Astrocyte of the cerebellum (primary cell): Measurements from ENCODE around the gene GMCL2.

Source experiments
- DNase-seq: peaks from one replicate; pipeline ENCODE4 v3.0.0-alpha.2; 2011; ENCODE audit warnings: low read depth
- H3K4me3 ChIP-seq: 2 replicates; pipeline ENCODE4 v1.5.1; 2011; ENCODE audit warnings: mild to moderate bottlenecking, low read depth, low read length, moderate library complexity
- in situ Hi-C: cut with HindIII; loops from 2 replicates; pipeline ENCODE4 v1.10.0; 2017; ENCODE audit warnings: low sequenced_read_pairs
- TF ChIP-seq, protein P1 (sequence below): IDR thresholded peaks from 2 replicates; pipeline ENCODE4 v1.5.1; 2012; ENCODE audit warnings: low read length, low read depth, moderate library complexity, mild to moderate bottlenecking; ENCODE audit errors: missing control alignments

The GMCL2 gene, protein sequence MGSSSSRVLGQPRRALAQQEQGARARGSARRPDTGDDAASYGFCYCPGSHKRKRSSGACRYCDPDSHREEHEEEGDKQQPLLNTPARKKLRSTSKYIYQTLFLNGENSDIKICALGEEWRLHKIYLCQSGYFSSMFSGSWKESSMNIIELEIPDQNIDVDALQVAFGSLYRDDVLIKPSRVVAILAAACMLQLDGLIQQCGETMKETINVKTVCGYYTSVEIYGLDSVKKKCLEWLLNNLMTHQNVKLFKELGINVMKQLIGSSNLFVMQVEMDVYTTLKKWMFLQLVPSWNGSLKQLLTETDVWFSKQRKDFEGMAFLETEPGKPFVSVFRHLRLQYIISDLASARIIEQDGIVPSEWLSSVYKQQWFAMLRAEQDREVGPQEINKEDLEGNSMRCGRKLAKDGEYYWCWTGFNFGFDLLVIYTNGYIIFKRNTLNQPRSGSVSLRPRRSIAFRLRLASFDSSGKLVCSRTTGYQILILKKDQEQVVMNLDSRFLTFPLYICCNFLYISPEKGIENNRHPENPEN

GRCh38 chr5:178187014-178187413 is at the start of gene GMCL2:
GMCL2 (minus strand) TSS chr5:178187371; CDS start chr5:178187299, 72 bp downstream.
- TF ChIP-seq, protein P1, sequence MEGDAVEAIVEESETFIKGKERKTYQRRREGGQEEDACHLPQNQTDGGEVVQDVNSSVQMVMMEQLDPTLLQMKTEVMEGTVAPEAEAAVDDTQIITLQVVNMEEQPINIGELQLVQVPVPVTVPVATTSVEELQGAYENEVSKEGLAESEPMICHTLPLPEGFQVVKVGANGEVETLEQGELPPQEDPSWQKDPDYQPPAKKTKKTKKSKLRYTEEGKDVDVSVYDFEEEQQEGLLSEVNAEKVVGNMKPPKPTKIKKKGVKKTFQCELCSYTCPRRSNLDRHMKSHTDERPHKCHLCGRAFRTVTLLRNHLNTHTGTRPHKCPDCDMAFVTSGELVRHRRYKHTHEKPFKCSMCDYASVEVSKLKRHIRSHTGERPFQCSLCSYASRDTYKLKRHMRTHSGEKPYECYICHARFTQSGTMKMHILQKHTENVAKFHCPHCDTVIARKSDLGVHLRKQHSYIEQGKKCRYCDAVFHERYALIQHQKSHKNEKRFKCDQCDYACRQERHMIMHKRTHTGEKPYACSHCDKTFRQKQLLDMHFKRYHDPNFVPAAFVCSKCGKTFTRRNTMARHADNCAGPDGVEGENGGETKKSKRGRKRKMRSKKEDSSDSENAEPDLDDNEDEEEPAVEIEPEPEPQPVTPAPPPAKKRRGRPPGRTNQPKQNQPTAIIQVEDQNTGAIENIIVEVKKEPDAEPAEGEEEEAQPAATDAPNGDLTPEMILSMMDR: no peak
- no peak within 1 kb of the TSS for H3K4me3 ChIP-seq
- in situ Hi-C loops: no loop called here

GRCh38 chr5:178236679-178237078 is 49.5 kb upstream of the GMCL2 start:
- H3K4me3 ChIP-seq: no peak overlapping the region
- TF ChIP-seq, protein P1: no peak
- in situ Hi-C loops: no loop called here
- no peak for DNase-seq

More at GRCh38 chr5:178187014-178187413, at the start of gene GMCL2:
- no peak for DNase-seq

DNA sequence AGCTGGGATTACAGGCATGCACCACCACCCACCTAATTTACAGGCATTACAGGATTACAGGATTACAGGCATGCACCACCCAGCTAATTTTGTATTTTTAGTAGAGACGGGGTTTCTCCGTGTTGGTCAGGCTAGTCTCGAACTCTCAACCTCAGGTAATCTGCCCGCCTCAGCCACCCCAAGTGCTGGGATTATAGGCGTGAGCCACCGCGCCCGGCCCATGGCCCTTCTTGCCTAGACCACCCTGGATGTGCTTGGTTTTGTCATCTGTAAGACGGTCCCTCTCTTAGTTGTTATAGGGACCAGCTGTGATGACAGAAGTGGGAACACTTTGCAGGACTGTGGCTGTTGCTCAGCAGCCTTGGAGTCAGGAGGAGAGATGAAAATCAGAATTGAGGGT is 49.0 kb upstream of the GMCL2 start:
- TF ChIP-seq, protein P1: no peak
- no peak for DNase-seq
- H3K4me3 ChIP-seq: no peak overlapping the region
- in situ Hi-C loops: no loop called here

DNA sequence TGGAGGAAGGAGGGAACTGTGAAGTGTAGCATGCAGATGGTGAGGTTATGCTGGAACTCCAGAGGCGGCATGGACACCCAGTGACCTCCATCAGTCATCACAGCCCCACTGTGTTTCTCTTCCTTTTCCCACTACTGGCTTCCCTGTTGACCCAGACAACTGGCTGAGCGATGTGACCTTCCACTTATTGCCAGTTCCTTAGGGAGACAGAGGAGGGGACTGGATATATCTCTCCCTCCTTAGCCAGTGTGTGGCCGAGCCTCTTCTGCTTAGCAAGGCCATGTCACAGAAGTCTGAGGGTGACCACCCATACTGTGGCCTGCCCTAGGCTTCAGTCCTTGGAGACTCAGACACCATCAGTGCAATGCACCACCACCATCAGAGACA is 48.4 kb upstream of the GMCL2 start:
- in situ Hi-C loops: no loop called here
- TF ChIP-seq, protein P1: no peak
- no peak overlapping the region for H3K4me3 ChIP-seq
- DNase-seq: no peak

GRCh38 chr5:178234750-178235587 is 47.8 kb upstream of the GMCL2 start:
- DNase-seq: no peak
- H3K4me3 ChIP-seq: no peak overlapping the region
- TF ChIP-seq, protein P1: peak; percentile 71
- in situ Hi-C loops: no loop called here

DNA sequence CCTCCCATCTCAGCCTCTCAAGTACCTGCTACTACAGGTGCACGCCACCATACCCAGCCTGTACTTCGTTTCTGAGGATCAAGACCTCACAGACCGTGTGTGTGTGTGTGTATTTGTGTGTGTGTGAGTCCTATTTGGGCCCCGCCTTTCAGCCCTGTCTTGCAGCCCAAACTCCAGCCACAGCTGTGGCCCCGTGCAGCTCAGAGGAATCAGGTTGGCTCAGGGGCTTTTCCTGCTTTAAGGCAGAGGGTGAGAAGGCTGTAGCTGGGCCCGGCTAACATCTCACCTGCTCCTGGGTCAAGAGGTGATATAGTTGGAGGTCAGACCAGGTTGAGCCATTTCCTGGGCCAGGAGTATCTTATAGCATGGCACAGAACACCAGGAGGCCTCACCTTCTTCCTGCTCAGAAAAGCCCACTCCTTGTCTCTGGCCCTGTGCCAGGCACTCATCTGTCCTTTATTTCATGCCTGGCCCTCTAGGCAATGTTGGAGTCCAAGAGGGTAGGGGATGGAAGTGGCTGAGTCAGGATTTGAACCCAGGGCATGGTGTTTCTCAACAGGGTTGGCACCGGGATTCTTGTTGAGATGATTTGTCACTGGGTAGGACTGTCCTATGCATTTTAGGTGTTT is 47.1 kb upstream of the GMCL2 start:
- DNase-seq: no peak
- in situ Hi-C loops: no loop called here
- TF ChIP-seq, protein P1: no peak
- no peak overlapping the region for H3K4me3 ChIP-seq
